ENCODE results near the gene DISP1. TPM values are rescaled to one million over a fixed set of nuclear protein-coding genes. Genes with fewer than 3 reads are reported as not detected.

DISP1 gene
- total RNA-seq, 6 experiments from 2014 or later: 1.7 to 4.2 (median 3.0) TPM

GRCh38 chr1:222794656-222795474 lies 20.0 kb upstream of the DISP1 start:
- H3K4me1 ChIP-seq: peaks cover 0 to 8% (median 2%) of the 10 kb centered on the region in 4 donors
- TF ChIP-seq CTCF (IDR thresholded peaks at IDR 0.05) (peak in 3 of 4 donors; percentile 12 to 39 (median 28)), POLR2A (IDR thresholded peaks at IDR 0.05) (no peak)
- 60% methylated on average over 3 of the region's 6 CpGs for WGBS (ENCODE audit: insufficient coverage, low coverage, low lambda C conversion rate, missing lambda C conversion rate)
- no peak overlapping the region for H3K27ac ChIP-seq
- no peaks in the 10 kb centered on the region for H3K9me3 ChIP-seq
- ATAC-seq: peak; percentile 37 to 93 (median 72)
- no peaks in the 10 kb centered on the region for H3K27me3 ChIP-seq
- H3K36me3 ChIP-seq: no peaks in the 10 kb centered on the region
- intact Hi-C loops (cut with DNase I): loop anchor here in 1 of 2 donors (5.0 kb wide), 1 partner anchor 287 kb away; no protein-coding TSS in a partner anchor
- H3K4me3 ChIP-seq: no peak overlapping the region
- peak; percentile 25 to 83 (median 71) for DNase-seq

- H3K36me3 ChIP-seq: no peaks in the 10 kb centered on the region
- peak in 1 of 4 donors; percentile 32 for ATAC-seq
- H3K4me3 ChIP-seq: no peak overlapping the region
- H3K27ac ChIP-seq: no peak overlapping the region
- DNase-seq: no peak
- intact Hi-C loops (cut with DNase I): loop anchor here in 1 of 2 donors (5.0 kb wide), 1 partner anchor 284 kb away; no protein-coding TSS in a partner anchor
- peaks cover 0 to 8% (median 2%) of the 10 kb centered on the region in 4 donors for H3K4me1 ChIP-seq
- H3K27me3 ChIP-seq: no peaks in the 10 kb centered on the region
- H3K9me3 ChIP-seq: no peaks in the 10 kb centered on the region
- TF ChIP-seq POLR2A (IDR thresholded peaks at IDR 0.05): no peak
- no peak for TF ChIP-seq CTCF (IDR thresholded peaks at IDR 0.05)
These were observed 16.7 kb upstream of the DISP1 start for GRCh38 chr1:222798116-222798515.

GRCh38 chr1:222798975-222799374 lies 15.9 kb upstream of the DISP1 start:
- H3K27ac ChIP-seq: no peak overlapping the region
- H3K9me3 ChIP-seq: no peaks in the 10 kb centered on the region
- no peak overlapping the region for H3K4me3 ChIP-seq
- H3K4me1 ChIP-seq: peaks cover 0 to 8% (median 2%) of the 10 kb centered on the region in 4 donors
- WGBS (ENCODE audit: insufficient coverage, low coverage, low lambda C conversion rate, missing lambda C conversion rate): 77% methylated on average over 3 of the region's 4 CpGs
- ATAC-seq (no peak), DNase-seq (no peak)
- no peaks in the 10 kb centered on the region for H3K36me3 ChIP-seq
- no peaks in the 10 kb centered on the region for H3K27me3 ChIP-seq
- no peak for TF ChIP-seq POLR2A (IDR thresholded peaks at IDR 0.05)
- no peak for TF ChIP-seq CTCF (IDR thresholded peaks at IDR 0.05)
- intact Hi-C loops (cut with DNase I): loop anchor here in 1 of 2 donors (5.0 kb wide), 1 partner anchor 283 kb away; no protein-coding TSS in a partner anchor

- 26% methylated on average over 4 of the region's 4 CpGs for WGBS (ENCODE audit: insufficient coverage, low coverage, low lambda C conversion rate, missing lambda C conversion rate)
- no peak for TF ChIP-seq CTCF (IDR thresholded peaks at IDR 0.05)
- no peak for TF ChIP-seq POLR2A (IDR thresholded peaks at IDR 0.05)
- ATAC-seq (peak; percentile 58 to 83 (median 64)), DNase-seq (no peak)
- Histone ChIP-seq H3K27me3 (no peaks in the 10 kb centered on the region), H3K4me1 (no peaks in the 10 kb centered on the region), H3K9me3 (no peaks in the 10 kb centered on the region), H3K27ac (no peak overlapping the region), H3K36me3 (no peaks in the 10 kb centered on the region), H3K4me3 (no peak overlapping the region)
- intact Hi-C loops (cut with DNase I): no loop called here
These were observed 13.8 kb upstream of the DISP1 start for GRCh38 chr1:222801067-222801466.

Measured in right lobe of liver (tissue), 6 donors.